Inflammatory macrophage treated with lipopolysaccharide for 4 hours (primary cell): ENCODE results near the gene CSNK1A1L.

Experiments used
- DNase-seq: peaks from one replicate; pipeline ENCODE4 v3.0.0-alpha.2; 2020

The CSNK1A1L gene

DNA sequence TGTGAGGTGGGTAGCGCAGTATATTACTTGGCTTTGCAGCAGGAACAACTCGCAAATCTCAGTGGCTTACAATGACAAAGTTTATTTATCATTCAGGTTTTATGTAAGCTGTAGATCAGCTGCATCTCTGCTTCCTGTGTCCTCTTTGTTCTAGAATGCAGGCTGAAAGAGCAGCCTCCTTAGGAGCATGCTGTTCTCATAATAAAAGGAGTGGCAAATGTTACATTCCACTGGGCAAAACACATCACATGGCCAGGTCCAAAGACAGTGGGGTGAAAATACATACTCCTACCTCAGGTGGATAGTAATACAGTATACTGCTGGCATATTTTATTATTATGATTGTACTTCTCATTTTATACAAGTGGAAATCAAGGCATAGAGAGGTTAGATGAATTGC, 1.2 kb upstream of the CSNK1A1L start:
- DNase-seq, result no peak

DNA sequence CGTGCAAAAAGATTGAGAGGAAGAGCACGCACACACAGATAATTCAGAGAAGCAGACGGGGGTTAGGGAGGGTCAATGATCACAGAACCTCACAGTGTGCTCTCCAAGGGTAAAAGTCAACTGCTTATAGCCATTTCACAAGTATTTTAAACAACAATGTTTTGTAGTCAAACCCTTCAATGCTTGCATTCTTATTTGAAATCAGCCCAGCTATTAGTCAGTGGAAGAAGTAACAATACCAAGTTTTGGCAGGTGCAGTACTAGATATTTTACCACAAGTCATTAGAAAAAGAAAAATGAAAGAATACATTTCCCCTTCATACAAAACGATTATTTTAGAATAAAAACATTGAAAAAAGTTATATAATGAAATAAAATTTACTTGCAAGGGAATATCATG, 2.6 kb downstream of the CSNK1A1L start:
- no peak for DNase-seq

DNA sequence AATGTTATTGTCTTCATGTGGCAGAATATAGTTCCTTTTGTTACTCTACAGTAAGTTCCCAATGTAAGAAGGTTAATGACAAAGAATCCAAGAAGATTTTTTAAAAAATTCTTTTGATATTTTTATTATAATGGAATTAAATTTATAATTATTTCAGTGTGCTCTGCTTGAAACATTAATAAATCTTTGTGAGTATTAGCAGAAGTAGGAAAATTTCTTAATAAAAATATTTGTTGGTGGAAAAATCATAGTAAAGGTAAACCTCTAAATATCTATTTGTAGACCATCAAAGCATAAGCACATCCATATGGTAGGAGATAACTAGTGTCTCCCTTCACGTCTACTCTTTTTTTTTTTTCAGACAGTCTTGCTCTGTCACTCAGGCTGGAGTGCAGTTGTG, 4.3 kb downstream of the CSNK1A1L start:
- no peak for DNase-seq

DNA sequence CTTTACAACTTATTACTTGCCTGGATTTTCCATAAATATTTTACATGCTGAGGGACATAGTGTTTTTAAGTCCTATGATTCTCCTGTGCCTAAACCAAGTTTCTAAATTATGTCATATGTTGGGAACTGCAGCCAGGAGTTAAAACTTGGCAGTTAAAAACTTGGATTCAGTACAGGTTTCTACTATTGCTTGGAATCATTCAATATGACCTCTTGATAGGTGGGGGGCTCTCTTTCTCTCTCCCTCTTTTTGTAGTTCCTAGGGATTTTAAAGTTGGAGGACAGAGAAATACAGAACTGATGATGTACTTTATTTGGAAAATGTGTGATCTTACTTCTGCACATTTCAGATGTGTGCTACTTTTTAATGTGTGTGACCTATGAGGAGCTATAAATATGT, 4.7 kb downstream of the CSNK1A1L start:
- no peak for DNase-seq

DNA sequence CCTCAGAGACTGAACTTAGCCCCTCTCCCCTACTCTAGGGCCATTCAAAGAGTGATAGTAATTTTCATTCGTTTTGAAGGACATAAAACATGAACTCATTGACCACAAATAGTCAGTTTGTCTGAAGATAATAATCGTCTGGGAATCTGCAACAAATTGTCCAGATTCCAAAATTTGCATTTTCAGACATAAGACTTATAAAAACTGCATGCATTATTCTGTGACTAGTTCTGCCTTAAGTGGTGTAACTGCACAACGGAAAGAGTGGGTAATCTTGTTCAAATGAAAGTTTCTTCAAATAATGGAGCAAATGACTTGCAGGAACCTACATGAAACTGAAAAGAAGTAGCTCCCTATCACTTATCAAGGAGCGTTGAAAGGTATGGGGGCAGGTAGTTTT, 8.4 kb downstream of the CSNK1A1L start:
- DNase-seq, result no peak

DNA sequence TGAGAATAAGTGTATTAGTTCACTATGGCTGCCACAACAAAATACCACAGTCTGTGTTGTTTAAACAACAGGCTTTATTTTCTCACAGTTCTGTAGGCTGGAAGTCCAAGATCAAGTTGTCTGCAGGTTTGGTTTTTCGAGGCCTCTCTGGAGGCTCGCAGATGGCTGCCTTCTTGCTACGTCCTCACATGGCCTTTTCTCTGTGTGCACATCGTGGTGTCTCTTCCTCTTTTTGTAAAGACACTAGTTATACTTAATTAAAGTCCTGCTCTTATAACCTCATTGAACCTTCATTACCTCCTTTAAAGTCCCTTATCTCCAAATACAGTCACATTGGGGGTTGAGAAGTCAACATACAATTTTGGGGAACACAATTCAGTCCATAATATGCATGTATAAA, 10.6 kb downstream of the CSNK1A1L start:
- DNase-seq, result no peak

DNA sequence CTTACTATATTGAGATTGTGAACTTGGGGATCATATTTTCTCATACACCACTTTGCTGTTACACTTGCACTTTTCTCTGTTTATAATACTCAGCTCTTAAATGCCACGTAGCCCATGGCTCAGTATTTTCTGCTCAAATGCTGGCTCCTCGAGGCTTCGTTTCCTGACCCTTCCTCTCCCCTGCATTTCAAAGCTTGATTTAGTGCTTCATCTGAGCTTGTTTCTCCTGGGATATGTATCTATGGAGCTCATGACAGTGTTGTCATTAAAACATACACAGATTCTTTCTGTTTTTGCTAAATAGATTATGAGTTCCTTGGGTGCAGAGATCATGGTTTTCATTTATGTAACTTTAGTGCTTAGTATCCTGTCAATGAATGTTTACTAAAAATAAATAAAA, 11.4 kb downstream of the CSNK1A1L start:
- no peak for DNase-seq

DNA sequence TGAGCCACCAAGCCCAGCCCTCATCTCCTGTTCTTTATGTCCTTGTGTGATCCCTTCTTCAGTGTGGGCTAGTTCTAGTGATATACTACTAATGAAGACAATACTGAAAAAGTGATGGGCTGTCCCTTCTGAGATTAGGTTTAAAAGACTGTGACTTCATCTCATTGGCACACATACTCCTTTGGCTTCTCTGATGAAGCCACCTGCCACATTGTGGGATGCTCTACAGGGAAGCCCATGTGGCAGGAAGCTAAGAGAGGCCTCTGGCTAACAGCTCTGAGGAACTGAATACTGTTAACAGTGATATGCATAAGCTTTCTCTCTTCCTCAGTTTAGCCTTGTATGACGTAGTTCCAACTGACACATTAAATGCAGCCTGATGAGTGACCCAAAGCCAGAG, 13.6 kb downstream of the CSNK1A1L start:
- no peak for DNase-seq

DNA sequence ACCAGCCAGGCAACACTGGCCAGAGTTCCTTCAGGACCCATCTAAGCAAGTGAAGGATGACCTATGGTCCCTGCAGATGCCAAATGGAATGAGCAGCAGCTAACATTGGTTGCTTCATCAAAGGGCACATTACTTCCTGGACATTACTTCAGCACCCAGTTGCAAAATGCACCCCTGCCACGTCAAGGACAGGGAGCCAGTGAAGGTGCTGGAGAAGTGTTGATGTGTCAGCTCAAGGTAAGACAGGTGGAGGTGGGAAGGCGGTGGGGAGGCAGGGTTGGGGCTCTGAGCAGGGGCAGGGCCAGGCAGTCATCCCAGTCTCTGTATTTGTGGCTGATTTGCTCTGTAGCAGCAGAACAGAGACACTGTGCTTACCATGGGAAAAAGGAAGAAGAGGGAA, 14.6 kb downstream of the CSNK1A1L start:
- DNase-seq, result no peak

DNA sequence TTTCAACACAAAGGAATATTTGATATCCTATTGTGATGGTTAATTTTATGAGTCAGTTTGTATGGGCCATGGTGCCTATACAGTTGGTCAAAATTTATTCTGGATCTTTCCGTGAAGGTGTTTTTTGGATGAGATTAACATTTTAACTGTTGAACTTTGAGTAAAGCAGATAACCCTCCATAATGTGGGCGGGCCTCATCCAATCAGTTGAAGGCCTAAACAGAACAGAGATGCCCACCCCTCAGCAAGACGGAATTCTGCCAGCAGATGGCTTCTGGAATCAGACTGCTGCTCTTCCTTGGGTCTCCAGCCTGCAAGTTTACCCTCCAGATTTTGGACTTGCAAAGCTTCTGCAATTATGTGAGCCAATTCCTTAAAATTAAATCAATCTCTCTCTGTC, 16.0 kb downstream of the CSNK1A1L start:
- no peak for DNase-seq

DNA sequence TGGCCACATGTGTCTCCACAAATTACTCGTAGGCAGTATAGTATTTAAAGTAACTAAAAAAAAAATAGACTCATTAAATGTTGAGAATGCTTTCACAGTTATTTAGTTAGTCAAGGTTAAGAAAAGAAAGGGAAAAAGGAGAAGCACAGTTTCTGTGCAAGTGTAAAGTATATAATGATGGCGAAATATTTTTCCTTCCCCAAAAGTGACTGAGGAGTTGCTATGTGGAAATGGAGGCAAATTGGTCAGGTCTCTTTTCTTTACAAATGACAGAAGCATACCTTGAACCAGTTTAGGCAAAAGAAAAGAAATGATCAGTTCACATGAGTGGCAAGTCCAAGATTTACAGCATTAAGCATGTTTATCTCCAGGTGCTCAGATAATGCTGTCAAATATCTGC, 18.0 kb downstream of the CSNK1A1L start:
- peak; percentile 57 for DNase-seq

DNA sequence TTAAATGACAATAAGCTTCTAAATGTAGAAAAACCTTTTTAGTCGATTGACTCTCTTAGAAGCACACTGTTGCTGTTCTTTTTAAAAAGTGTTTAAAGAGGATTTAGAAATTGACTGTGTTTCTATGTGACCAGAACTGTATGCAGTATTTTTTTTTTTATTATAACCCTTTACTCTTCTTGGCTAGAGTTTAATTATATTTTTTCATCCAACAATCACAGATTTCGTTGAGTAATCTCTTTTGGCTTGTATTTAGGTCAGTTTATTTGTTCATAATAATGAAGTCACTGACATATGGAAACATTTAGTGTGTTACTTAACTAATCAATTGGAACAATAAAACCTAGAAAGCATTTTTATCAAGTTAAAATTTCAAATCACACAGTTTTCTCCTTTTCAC, 19.9 kb downstream of the CSNK1A1L start:
- no peak for DNase-seq

DNA sequence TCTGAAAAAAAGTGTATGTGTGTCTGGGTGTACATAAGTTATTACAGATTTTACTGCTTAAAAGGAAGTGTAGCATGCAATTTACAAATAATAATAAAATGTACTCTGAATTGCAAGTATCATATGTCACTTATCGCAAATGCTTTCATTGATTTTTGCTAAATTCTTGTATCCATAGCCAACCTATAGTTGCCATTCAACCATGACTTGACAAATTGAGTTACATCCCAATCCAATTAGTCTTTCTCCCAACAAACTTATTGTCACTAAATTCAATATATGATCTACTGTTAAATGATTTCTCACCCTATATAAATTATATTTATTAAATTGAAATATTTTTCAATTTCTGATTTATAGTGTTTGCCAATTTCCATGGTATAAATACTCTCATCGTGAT, 28.6 kb downstream of the CSNK1A1L start:
- DNase-seq, result no peak

DNA sequence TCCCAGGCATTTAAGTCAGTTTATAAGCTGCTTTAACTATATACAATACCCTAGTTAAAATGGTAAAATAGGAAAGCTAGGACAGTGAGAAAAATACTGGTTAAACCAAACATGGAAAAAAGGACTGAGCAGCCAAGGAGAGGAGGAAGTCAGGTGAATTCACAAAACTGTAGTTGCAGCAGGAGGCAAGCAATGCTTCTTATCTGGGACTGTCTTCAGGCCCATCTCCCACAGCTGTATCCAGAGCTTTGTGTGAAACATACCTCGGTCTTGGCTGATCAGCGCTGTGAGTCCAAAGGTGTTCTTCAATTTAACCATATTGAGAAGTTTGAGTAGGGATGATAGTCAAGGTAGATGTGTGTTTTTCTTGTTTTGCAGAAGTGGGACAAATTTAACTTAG, 30.3 kb downstream of the CSNK1A1L start:
- DNase-seq, result no peak

DNA sequence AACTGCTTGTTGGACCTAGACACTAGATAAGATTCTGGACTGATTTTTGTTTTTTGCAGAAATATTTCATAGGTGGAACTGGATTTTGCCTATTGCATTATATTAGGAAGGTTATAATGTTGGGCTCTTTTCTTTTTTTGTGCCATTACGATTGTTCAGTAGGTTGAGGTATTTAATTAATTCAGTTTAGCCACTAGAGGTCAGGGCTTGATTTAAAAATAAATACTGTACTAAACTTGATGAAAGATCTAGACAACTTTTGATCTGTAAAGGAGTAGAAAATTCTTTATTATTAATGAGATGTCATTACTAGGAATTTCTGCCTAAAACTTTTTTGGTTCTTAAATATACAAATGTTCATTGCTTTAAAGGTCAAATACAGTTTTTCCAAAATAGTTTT, 30.8 kb downstream of the CSNK1A1L start:
- DNase-seq, result peak; percentile 33

DNA sequence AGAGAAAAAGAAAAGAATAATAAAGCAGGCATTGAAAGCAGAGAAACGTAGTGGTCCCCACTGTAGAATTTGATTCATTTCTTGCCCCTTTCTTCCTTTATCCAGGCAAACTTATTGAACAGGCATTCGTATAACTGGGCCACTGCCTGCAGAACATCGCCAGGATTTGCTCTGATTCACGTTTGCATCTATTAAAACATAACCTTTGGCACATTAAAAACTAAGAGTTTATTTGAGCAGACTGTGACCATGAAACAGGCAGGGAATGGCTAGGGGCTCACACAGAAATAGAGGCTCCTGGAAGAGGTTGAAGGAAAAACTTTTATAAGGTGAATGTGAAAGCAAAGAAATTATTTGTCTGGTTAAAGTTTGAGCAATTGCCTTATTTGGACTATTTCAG, 33.4 kb downstream of the CSNK1A1L start:
- no peak for DNase-seq

DNA sequence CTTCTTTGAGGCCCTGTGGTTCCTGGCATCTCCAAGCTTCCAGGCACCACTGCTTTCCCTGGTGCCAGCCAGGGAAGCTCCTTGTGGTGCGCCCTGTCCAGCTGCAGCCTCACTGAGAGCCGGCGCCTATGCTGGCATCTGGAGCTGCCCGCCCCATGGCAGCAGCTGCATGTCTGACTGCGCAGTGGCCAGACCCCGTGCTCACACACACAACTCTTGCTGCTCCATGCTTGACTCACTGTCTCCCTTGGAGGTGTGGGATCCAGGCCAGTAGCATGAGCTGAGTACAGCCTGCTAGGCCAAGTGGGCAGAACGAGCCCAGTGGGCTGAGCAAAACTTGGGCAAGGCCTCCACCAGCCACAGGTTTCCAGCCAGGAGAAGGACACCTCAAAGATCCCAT, 34.5 kb downstream of the CSNK1A1L start:
- DNase-seq, result no peak

DNA sequence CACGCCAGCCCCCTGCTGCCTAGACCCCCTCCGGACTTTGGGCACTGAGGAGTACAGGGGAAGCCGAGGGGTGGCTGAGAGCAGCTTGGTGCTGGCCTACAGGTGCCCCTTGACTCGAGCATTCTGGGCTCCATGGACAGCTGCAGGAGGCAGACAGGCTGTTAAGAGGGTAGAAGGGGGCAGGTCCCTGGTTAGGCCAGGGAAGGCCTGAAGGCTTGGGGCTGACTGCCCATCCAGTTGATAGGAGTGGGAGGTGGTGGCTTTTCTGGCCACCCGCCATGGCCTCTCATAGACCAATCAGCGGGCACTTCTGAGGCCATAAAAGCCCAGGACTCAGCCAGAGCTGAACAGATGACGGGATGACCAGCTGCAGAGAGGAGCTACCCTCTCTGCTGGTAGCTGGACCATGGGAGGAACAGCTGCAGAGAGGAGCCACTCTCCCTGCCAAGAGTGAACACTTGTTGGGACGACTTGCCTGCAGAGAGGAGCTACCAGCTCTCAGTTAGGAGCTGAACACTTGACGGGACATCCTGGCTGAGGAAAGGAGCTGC, 35.2 kb downstream of the CSNK1A1L start:
- no peak for DNase-seq

DNA sequence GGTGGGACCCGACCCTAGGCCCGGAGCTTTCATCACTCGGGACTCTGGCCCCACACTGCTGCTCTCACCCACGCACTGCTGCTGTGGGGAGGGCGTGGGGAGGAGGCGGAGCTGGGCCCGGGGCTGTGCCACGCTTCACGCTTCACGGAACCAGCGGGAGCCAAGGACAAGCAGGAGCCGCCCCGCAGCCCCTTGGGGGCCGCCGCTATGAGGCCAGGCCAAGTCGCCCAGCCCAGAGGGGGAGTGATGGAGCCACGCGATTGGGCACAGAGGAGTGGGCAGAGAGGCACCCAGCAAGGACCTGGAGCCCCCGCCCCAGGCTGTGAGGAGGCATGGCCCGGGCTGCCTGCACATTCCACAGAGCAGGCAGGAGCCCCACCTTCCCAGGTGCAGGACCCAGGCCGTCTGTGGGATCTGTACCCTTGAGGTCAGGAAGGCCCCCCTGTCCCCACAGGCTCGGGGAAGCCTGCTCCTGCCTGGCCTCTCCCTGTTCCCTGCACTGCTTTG, 35.8 kb downstream of the CSNK1A1L start:
- no peak for DNase-seq

DNA sequence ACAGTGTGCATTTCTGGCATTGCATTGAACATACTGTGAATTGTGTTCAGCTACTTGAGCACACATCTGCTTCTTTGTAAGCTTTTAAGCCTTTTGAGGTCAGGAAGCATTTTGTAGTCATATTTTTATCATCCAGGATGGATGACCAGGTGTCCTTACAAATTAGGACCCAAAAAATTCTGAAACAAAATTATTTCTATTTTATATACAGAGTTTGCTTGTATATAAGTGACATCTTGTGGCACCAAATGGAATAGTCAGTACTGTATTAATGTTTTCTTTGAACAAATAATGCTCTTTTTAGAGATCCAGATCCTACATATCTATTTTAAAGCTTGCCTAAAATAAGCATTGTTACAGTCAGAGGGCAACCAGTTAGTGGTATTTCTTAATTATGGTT, 36.5 kb downstream of the CSNK1A1L start:
- peak; percentile 2 for DNase-seq

DNA sequence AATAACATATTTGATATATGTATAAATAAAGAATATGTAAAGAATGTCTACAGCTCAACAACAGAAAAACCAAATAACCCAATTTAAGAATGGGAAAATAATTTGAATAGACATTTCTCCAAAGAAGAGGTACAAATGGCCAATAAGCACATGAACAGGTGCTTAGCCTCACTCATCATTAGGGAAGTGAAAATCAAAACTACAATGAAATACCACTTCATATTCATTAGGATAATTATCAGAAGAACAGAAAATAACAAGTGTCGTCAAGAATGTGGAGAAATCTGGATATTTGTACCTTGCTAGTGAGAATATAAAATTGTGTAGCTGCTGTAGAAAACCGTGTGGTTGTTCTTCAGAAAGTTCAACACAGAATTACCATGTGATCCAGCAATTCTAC, 37.6 kb downstream of the CSNK1A1L start:
- DNase-seq, result no peak

DNA sequence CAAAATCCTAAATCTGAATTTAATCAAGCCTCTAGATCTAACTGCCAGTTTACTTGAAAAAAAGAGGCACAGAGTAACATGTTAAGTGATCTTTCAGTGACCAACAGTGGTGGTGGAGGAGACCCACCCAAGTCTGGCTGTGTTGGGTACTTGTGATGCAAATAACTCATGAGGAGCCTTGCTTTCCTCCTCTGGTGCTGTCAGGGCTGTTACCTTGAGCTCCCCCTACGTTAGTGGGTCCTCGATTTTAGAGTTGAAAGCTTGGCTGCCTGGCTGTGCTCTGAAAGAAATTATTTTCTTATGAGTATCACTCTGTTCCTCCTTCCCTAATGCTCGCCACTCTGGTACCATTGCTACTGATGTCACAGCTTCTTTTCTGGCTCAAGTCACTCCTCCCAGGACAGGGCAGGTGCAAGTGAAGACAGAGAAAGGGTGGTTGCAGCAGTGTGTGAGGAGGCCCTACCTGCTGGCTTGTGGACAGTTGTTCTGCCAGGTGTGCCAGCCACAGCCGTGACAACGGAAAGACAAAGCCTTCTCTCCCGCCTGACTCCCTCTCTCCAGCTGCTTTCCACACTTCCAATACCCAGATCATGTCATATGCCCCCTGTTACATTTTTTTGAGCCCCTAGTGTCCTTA, 39.5 kb downstream of the CSNK1A1L start:
- DNase-seq, result no peak

DNA sequence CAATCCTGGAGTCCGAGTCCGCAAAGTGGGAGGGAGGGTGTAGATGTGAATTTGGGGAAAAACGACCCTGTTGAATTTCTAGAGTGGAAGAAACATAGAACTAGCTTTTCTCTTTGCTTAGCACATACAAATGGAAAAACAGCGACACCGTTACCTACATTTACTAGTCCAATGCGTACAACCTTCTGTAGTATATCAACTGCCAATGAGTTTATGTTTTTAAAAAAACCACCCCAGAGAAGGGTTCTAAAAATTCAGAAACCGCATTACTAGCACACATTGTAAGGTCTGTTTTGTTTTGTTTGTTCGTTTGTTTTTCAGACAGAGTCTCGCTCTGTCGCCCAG, 45.6 kb downstream of the CSNK1A1L start:
- no peak for DNase-seq

DNA sequence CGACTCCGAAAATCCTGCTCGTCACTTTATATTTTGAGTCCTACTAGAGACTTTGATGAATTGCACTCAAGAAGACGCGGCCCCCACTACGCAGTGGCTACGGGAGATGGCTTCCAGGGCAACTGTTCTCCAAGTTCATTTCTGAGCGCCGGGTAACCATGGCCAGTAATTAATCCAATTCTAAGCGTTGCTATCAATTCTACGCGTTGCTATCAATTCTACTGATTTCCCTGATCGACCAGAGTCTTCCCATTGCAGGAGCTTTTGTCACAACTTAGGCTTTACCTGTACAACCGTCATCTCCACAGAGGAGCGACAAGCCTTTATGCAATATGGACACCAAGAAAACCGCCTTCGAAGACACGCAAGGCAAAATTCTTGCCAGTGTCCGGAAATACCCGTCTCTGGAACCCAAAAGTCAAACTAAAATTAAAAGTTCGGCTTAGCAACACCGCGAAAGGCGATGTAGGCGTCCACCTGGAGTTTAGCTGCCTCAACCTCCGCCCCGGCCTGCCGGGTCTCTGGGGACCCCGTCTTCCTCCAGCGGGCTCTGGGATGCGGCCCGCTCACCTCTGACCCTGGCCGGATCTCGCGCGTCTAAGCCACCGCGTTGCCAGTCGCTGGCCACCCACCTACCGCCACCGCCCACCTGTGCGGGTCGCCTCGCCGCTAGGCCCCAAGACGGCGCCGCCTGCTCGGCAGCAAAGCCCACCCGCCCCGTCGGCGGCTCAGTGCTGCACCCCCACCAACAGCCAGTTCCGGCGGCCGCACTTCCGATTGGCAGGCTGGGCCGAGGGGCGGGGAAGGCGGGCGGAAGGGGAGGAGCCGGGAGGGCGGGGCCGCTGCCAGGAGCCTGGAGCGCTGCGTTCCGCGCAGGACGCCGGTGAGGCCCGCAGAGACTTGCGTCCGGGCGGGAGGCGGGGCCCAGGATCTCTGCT, 46.3 kb downstream of the CSNK1A1L start, which contains the start of gene SUPT20H:
SUPT20H (minus strand) TSS at position 779 of the 938 bp plus-strand sequence. CDS start 8,198 bp downstream, outside the sequence.
- peak; percentile 91 for DNase-seq
